ENCODE data around the gene TUBA3D. TPM values are rescaled to one million over a fixed set of nuclear protein-coding genes. Genes with fewer than 3 reads are reported as not detected.

Gene TUBA3D
- total and polyA plus RNA-seq, 10 of the 15 experiments (the other 5 are each of a cell fraction or from before 2014, with no cell fraction given), result 0.04 to 0.37 (median 0.20) TPM; not detected in 6

DNA sequence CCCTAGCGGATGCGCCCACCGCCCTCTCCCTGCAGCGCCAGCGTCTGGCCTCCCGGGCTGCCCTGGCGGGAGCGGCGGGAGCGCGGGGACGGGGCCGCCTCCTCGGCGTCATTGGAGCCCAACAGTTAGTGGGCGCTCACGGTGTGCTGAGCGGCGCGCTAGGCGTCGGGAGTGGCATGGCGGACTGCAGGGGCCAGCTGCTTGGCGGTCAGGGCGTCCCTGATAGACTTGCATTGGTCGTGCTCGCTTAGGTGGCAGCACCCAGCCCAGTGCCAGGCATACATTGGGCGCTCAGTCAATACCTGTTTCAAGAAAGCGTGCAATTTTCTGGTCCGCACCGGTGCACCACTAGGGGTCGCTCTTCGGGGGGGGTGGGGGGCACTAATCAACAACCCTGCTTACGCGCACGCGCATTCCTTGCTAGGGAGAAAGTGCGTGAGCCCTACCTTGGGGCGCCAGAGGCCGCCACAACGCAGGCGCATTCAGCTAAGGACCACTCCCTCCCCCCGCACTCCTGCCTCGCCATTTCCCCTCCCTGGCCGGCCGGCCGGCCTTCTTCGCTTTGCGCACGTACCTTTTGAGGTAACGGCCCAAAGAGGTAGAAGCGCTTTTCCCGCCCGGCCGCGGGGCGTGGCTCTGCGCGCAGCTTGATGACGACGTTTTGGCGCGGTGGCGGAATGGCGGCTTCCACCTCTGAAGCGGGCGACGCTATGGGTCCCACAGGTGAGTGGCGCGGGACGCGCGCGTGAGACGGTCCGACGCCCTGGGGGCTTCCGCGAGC, 16.7 kb downstream of the TUBA3D start:
- CTCF ChIA-PET, result interaction anchor here (0.6 to 3.8 kb wide), 10 partner anchors 13 to 386 kb away, joined by 3 to 25 read pairs (median 3); partner anchors contain the start of gene CCDC74A
- BruUV-seq (replicated peaks), result no TSS peak
- Histone ChIP-seq H3K4me2 (ENCODE audit: control insufficient read depth, insufficient read depth) (peak overlapping the region; percentile 48; the same call in 1 of the 2 replicates), H3K4me3 (peak overlapping the region; percentile 90), H4K20me1 (ENCODE audit: control insufficient read depth, insufficient read depth) (no peaks in the 10 kb centered on the region), H3K9me3 (replicated peaks; ENCODE audit: control insufficient read depth, insufficient read depth, low read length) (no peaks in the 10 kb centered on the region), H3K9ac (ENCODE audit: control insufficient read depth, insufficient read depth, low read length) (peak overlapping the region; percentile 84), H3K4me1 (ENCODE audit: control insufficient read depth, insufficient read depth, low read length) (peaks cover 9% of the 10 kb centered on the region), H3K27me3 (replicated peaks in 1 of 2; ENCODE audit: control insufficient read depth in 2 of 2, insufficient read depth in 2 of 2, low read length in 1 of 2) (no peaks in the 10 kb centered on the region), H3K79me2 (ENCODE audit: control insufficient read depth, insufficient read depth, low read length) (peaks cover 72% of the 10 kb centered on the region), H3K27ac (ENCODE audit: control insufficient read depth, insufficient read depth) (peak overlapping the region; percentile 86), H3K36me3 (ENCODE audit: control insufficient read depth in 2 of 2, insufficient read depth in 2 of 2, low read length in 1 of 2) (peaks cover 0 to 1% of the 10 kb centered on the region in 2 experiments; a peak in 3 of 4 replicates), H2AFZ (ENCODE audit: control insufficient read depth, low read depth, low read length) (peak overlapping the region; percentile 91)
- RAD21 ChIA-PET (ENCODE audit: unreplicated experiment), result interaction anchor here (0.7 to 0.9 kb wide), 3 partner anchors 16 to 802 kb away, joined by 3 read pairs; no protein-coding TSS in a partner anchor
- POLR2A ChIA-PET, result interaction anchor here (1.5 kb wide), 1 partner anchor 336 kb away, joined by 3 read pairs; no protein-coding TSS in a partner anchor
- peak; percentile 93 for DNase-seq (ENCODE audit: low read depth, low spot score)
- in situ Hi-C loops (cut with MboI), result no loop called here
- WGBS (ENCODE audit: insufficient coverage, insufficient replicate concordance, low lambda C conversion rate, missing lambda C conversion rate), result under 1% methylated on average over 53 of the region's 79 CpGs
- intact Hi-C loops (cut with micrococcal nuclease; ENCODE audit: unreplicated experiment), result loop anchor here (1.0 to 10.0 kb wide), 5 partner anchors 34 to 398 kb away; partner anchors contain the start of genes CCDC74A and FAM168B
- peak; percentile 84 for ATAC-seq
- peak; percentile 96 for FAIRE-seq
- SMC1A ChIA-PET (ENCODE audit: uncharacterized antibody, unreplicated experiment), result interaction anchor here (0.6 kb wide), 1 partner anchor 79 kb away, joined by 3 read pairs; no protein-coding TSS in a partner anchor
- TF ChIP-seq NFYA (IDR thresholded peaks at IDR 0.05; ENCODE audit: borderline replicate concordance, low read depth, low read length), result no peak
- no peak for TF ChIP-seq ZSCAN29 (IDR thresholded peaks at IDR 0.05)
- 0 out of 2 replicates have a peak, but pooled peaks have one; percentile 48 for TF ChIP-seq DPF2 (IDR thresholded peaks at IDR 0.05)
- TF ChIP-seq NRF1 (conservative IDR thresholded peaks at IDR 0.05; ENCODE audit: low read depth, low read length), result peak; percentile 53
- TF ChIP-seq ATF2 (IDR thresholded peaks at IDR 0.05; ENCODE audit: low read length), result no peak
- TF ChIP-seq SP1 (IDR thresholded peaks at IDR 0.05; ENCODE audit: low read depth, low read length), result peak; percentile 81
- TF ChIP-seq TBL1XR1 (IDR thresholded peaks at IDR 0.05; ENCODE audit: low read depth, low read length), result 0 out of 2 replicates have a peak, but pooled peaks have one; percentile 13
- TF ChIP-seq POLR2A (IDR thresholded peaks at IDR 0.05; ENCODE audit: low read depth, low read length), result peak; percentile 78
- TF ChIP-seq IRF4 (IDR thresholded peaks at IDR 0.05; ENCODE audit: low read depth, low read length), result no peak
- peak; percentile 68 for TF ChIP-seq HCFC1 (IDR thresholded peaks at IDR 0.05; ENCODE audit: low read length)
- TF ChIP-seq RAD21 (IDR thresholded peaks at IDR 0.05; ENCODE audit: insufficient read depth, low read depth, low read length), result peak; percentile 48
- peak; percentile 87 for TF ChIP-seq NBN (IDR thresholded peaks at IDR 0.05)
- 0 out of 2 replicates have a peak, but pooled peaks have one; percentile 21 for TF ChIP-seq SIN3A (IDR thresholded peaks at IDR 0.05; ENCODE audit: low read depth, low read length)
- no peak for TF ChIP-seq STAT3 (IDR thresholded peaks at IDR 0.05; ENCODE audit: low read depth, low read length)
- TF ChIP-seq CREM (IDR thresholded peaks at IDR 0.05; ENCODE audit: low read depth), result peak; percentile 99
- no peak for TF ChIP-seq POLR2AphosphoS2 (IDR thresholded peaks at IDR 0.05; ENCODE audit: low read depth, low read length)
- no peak for TF ChIP-seq RAD51 (IDR thresholded peaks at IDR 0.05)
- TF ChIP-seq EGR1 (IDR thresholded peaks at IDR 0.05; ENCODE audit: borderline replicate concordance in 1 of 2, low read depth in 2 of 2, low read length in 2 of 2), result 0 out of 3 replicates have a peak, but pooled peaks of 1 of the 2 experiments have one; percentile 32
- TF ChIP-seq ASH2L (IDR thresholded peaks at IDR 0.05; ENCODE audit: borderline replicate concordance, low read depth), result no peak; the same call in 1 of the 2 replicates
- peak; percentile 98 for TF ChIP-seq CREB1 (IDR thresholded peaks at IDR 0.05; ENCODE audit: low read depth)
- TF ChIP-seq RUNX3 (IDR thresholded peaks at IDR 0.05; ENCODE audit: low read length), result peak; percentile 71
- peak; percentile 93 for TF ChIP-seq HDGF (IDR thresholded peaks at IDR 0.05)
- TF ChIP-seq, protein P1, sequence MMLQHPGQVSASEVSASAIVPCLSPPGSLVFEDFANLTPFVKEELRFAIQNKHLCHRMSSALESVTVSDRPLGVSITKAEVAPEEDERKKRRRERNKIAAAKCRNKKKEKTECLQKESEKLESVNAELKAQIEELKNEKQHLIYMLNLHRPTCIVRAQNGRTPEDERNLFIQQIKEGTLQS (IDR thresholded peaks at IDR 0.05; ENCODE audit: borderline replicate concordance, extremely low read depth, low read depth, low read length), result peak; percentile 51; the same call in 1 of the 2 replicates
- TF ChIP-seq, protein P2, sequence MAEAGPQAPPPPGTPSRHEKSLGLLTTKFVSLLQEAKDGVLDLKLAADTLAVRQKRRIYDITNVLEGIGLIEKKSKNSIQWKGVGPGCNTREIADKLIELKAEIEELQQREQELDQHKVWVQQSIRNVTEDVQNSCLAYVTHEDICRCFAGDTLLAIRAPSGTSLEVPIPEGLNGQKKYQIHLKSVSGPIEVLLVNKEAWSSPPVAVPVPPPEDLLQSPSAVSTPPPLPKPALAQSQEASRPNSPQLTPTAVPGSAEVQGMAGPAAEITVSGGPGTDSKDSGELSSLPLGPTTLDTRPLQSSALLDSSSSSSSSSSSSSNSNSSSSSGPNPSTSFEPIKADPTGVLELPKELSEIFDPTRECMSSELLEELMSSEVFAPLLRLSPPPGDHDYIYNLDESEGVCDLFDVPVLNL (IDR thresholded peaks at IDR 0.05; ENCODE audit: low read depth, low read length), result peak; percentile 78
